ENCODE data around the gene TIGD3. TPM values are rescaled to one million over a fixed set of nuclear protein-coding genes. Genes with fewer than 3 reads are reported as not detected.

TIGD3 gene
- total and polyA plus RNA-seq, 10 of the 15 experiments (the other 5 are each of a cell fraction or from before 2014, with no cell fraction given) = 0.13 to 1.4 (median 0.57) TPM

DNA sequence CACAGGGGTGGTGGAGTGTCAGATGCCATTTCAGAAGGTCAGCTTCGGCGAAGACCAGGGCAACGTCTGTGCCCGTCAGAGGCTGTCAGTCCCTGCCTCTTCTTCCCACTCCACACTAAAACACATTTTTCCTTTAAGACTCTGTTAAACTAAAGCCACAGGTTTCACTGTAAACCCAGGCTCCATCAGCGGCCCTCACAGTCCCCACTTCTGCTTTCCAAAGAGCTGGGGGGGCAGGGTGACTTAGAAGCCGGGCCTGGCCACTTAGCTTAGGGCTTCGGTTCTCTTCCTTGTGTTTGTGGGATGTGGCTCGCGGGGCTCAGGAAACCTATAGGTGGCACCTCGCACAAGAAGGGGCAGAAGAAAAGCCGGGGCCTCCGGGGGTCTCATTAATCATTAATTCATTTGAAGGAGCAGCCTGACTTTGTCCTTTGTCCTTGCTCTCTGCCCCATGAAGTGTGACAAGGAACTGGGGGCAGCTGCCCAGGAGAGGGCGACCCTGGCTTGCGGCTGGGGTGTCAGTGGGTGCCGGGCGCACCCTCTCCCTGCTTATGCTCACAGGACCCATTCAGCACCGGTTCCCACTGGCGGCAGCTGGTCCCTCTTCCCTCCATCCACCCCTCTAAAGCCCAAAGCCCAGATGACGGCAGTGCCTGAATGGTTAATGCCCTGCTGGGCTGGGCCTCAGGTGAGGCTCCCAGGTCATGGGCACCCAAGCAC, 23.8 kb downstream of the TIGD3 start:
- Histone ChIP-seq H3K9me3 (replicated peaks; ENCODE audit: control insufficient read depth, insufficient read depth, low read length) (no peaks in the 10 kb centered on the region), H3K9ac (ENCODE audit: control insufficient read depth, insufficient read depth, low read length) (no peak overlapping the region), H3K4me2 (ENCODE audit: control insufficient read depth, insufficient read depth) (peak overlapping the region; percentile 44; the same call in 1 of the 2 replicates), H3K4me1 (ENCODE audit: control insufficient read depth, insufficient read depth, low read length) (peaks cover 36% of the 10 kb centered on the region), H3K36me3 (ENCODE audit: control insufficient read depth in 2 of 2, insufficient read depth in 2 of 2, low read length in 1 of 2) (peaks cover 0 to 3% of the 10 kb centered on the region in 2 experiments; a peak in 2 of 4 replicates), H3K79me2 (ENCODE audit: control insufficient read depth, insufficient read depth, low read length) (peaks cover 13% of the 10 kb centered on the region), H3K27me3 (replicated peaks in 1 of 2; ENCODE audit: control insufficient read depth in 2 of 2, insufficient read depth in 2 of 2, low read length in 1 of 2) (no peaks in the 10 kb centered on the region), H3K27ac (ENCODE audit: control insufficient read depth, insufficient read depth) (peak overlapping the region; percentile 42; the same call in 1 of the 2 replicates), H3K4me3 (no peak overlapping the region), H4K20me1 (ENCODE audit: control insufficient read depth, insufficient read depth) (no peaks in the 10 kb centered on the region), H2AFZ (ENCODE audit: control insufficient read depth, low read depth, low read length) (no peak overlapping the region)
- FAIRE-seq (peak; percentile 18), ATAC-seq (peak; percentile 34), DNase-seq (ENCODE audit: low read depth, low spot score) (no peak)
- intact Hi-C loops (cut with micrococcal nuclease; ENCODE audit: unreplicated experiment) = no loop called here
- 73% methylated on average over 19 of the region's 19 CpGs for WGBS (ENCODE audit: insufficient coverage, insufficient replicate concordance, low lambda C conversion rate, missing lambda C conversion rate)
- in situ Hi-C loops (cut with MboI) = no loop called here
- no TSS peak for BruUV-seq (replicated peaks)
- POLR2A ChIA-PET = interaction anchor here (0.5 to 2.7 kb wide), 12 partner anchors 10 to 456 kb away, joined by 3 to 14 read pairs (median 4); no protein-coding TSS in a partner anchor
- CTCF ChIA-PET = interaction anchor here (0.6 to 3.5 kb wide), 21 partner anchors 8 to 163 kb away, joined by 3 to 28 read pairs (median 4); partner anchors contain the start of gene MALAT1
- SMC1A ChIA-PET (ENCODE audit: uncharacterized antibody, unreplicated experiment) = interaction anchor here (0.8 to 3.6 kb wide), 11 partner anchors 9 to 187 kb away, joined by 3 to 20 read pairs (median 5); partner anchors contain the start of gene DPF2
- RAD21 ChIA-PET (ENCODE audit: unreplicated experiment) = interaction anchor here (0.9 to 1.9 kb wide), 14 partner anchors 9 to 132 kb away, joined by 3 to 9 read pairs (median 6); partner anchors contain the start of gene MALAT1
- TF ChIP-seq RFX5 (IDR thresholded peaks at IDR 0.05; ENCODE audit: low read depth, low read length) (no peak), ZNF384 (IDR thresholded peaks at IDR 0.05; ENCODE audit: borderline replicate concordance, low read depth, low read length) (no peak; the same call in 1 of the 2 replicates), GATAD2B (conservative IDR thresholded peaks at IDR 0.05; ENCODE audit: low read depth) (peak; percentile 14; the same call in 1 of the 2 replicates), RAD21 (IDR thresholded peaks at IDR 0.05; ENCODE audit: insufficient read depth, low read depth, low read length) (peak; percentile 31; the same call in 1 of the 2 replicates), BCL11A (IDR thresholded peaks at IDR 0.05; ENCODE audit: low read depth, low read length) (no peak), SPI1 (IDR thresholded peaks at IDR 0.05; ENCODE audit: borderline replicate concordance, insufficient read depth, low read depth, low read length) (peak; percentile 97), DPF2 (IDR thresholded peaks at IDR 0.05) (0 out of 2 replicates have a peak, but pooled peaks have one; percentile 37), SKIL (IDR thresholded peaks at IDR 0.05; ENCODE audit: low read depth, poor library complexity, severe bottlenecking) (peak; percentile 24), ESRRA (IDR thresholded peaks at IDR 0.05; ENCODE audit: low read length) (no peak), EED (IDR thresholded peaks at IDR 0.05; ENCODE audit: low read depth) (peak; percentile 39; the same call in 1 of the 2 replicates), IKZF2 (IDR thresholded peaks at IDR 0.05) (peak; percentile 81 to 82; a peak in 3 of 4 replicates), FOXM1 (IDR thresholded peaks at IDR 0.05; ENCODE audit: low read depth, low read length) (no peak)
- TF ChIP-seq, protein P1, sequence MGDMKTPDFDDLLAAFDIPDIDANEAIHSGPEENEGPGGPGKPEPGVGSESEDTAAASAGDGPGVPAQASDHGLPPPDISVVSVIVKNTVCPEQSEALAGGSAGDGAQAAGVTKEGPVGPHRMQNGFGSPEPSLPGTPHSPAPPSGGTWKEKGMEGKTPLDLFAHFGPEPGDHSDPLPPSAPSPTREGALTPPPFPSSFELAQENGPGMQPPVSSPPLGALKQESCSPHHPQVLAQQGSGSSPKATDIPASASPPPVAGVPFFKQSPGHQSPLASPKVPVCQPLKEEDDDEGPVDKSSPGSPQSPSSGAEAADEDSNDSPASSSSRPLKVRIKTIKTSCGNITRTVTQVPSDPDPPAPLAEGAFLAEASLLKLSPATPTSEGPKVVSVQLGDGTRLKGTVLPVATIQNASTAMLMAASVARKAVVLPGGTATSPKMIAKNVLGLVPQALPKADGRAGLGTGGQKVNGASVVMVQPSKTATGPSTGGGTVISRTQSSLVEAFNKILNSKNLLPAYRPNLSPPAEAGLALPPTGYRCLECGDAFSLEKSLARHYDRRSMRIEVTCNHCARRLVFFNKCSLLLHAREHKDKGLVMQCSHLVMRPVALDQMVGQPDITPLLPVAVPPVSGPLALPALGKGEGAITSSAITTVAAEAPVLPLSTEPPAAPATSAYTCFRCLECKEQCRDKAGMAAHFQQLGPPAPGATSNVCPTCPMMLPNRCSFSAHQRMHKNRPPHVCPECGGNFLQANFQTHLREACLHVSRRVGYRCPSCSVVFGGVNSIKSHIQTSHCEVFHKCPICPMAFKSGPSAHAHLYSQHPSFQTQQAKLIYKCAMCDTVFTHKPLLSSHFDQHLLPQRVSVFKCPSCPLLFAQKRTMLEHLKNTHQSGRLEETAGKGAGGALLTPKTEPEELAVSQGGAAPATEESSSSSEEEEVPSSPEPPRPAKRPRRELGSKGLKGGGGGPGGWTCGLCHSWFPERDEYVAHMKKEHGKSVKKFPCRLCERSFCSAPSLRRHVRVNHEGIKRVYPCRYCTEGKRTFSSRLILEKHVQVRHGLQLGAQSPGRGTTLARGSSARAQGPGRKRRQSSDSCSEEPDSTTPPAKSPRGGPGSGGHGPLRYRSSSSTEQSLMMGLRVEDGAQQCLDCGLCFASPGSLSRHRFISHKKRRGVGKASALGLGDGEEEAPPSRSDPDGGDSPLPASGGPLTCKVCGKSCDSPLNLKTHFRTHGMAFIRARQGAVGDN (IDR thresholded peaks at IDR 0.05) = no peak
- TF ChIP-seq, protein P2, sequence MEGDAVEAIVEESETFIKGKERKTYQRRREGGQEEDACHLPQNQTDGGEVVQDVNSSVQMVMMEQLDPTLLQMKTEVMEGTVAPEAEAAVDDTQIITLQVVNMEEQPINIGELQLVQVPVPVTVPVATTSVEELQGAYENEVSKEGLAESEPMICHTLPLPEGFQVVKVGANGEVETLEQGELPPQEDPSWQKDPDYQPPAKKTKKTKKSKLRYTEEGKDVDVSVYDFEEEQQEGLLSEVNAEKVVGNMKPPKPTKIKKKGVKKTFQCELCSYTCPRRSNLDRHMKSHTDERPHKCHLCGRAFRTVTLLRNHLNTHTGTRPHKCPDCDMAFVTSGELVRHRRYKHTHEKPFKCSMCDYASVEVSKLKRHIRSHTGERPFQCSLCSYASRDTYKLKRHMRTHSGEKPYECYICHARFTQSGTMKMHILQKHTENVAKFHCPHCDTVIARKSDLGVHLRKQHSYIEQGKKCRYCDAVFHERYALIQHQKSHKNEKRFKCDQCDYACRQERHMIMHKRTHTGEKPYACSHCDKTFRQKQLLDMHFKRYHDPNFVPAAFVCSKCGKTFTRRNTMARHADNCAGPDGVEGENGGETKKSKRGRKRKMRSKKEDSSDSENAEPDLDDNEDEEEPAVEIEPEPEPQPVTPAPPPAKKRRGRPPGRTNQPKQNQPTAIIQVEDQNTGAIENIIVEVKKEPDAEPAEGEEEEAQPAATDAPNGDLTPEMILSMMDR (IDR thresholded peaks at IDR 0.05 in 2 of 3, conservative IDR thresholded peaks at IDR 0.05 in 1 of 3; ENCODE audit: control insufficient read depth in 2 of 3, extremely low read depth in 1 of 3, insufficient read depth in 1 of 3, low read depth in 3 of 3, low read length in 3 of 3) = peak in 2 of 3 experiments; percentile 12 to 18; a peak in 1 of 6 replicates
